Mucosa of stomach (tissue), 1 donor: ENCODE measurements around the gene HDLBP.
"Not testable (repeated sequence)": the region's sequence is repeated elsewhere in the genome, so short reads cannot be mapped to it uniquely, and the experiment has no call there.

ENCODE experiments used
- H3K27me3 ChIP-seq: one replicate; pipeline ENCODE4 v1.7.0; 2013; ENCODE audit warnings: mild to moderate bottlenecking, low read length; ENCODE audit not compliant: control insufficient read depth, insufficient read depth
- H3K36me3 ChIP-seq: one replicate; pipeline ENCODE4 v1.7.0; 2013; ENCODE audit warnings: low read length; ENCODE audit not compliant: control insufficient read depth, insufficient read depth
- H3K4me1 ChIP-seq: one replicate; pipeline ENCODE4 v1.7.0; 2013; ENCODE audit warnings: mild to moderate bottlenecking, low read length; ENCODE audit not compliant: control insufficient read depth, insufficient read depth
- H3K4me3 ChIP-seq: one replicate; pipeline ENCODE4 v1.7.0; 2013; ENCODE audit warnings: low read length
- H3K9ac ChIP-seq: one replicate; pipeline ENCODE4 v1.7.0; 2013; ENCODE audit warnings: mild to moderate bottlenecking, low read length, moderate library complexity
- H3K9me3 ChIP-seq: one replicate; pipeline ENCODE4 v1.7.0; 2013; ENCODE audit warnings: mild to moderate bottlenecking, low read length, moderate library complexity; ENCODE audit not compliant: control insufficient read depth
- donor health status: Pancreatic carcinoma.

HDLBP gene

GRCh38 chr2:241204010-241204384 lies 111.5 kb downstream of the HDLBP start:
- Histone ChIP-seq H3K36me3 (no peaks in the 10 kb centered on the region), H3K9ac (no peak overlapping the region), H3K4me3 (no peak overlapping the region), H3K9me3 (no peaks in the 10 kb centered on the region), H3K27me3 (no peaks in the 10 kb centered on the region), H3K4me1 (no peaks in the 10 kb centered on the region)

DNA sequence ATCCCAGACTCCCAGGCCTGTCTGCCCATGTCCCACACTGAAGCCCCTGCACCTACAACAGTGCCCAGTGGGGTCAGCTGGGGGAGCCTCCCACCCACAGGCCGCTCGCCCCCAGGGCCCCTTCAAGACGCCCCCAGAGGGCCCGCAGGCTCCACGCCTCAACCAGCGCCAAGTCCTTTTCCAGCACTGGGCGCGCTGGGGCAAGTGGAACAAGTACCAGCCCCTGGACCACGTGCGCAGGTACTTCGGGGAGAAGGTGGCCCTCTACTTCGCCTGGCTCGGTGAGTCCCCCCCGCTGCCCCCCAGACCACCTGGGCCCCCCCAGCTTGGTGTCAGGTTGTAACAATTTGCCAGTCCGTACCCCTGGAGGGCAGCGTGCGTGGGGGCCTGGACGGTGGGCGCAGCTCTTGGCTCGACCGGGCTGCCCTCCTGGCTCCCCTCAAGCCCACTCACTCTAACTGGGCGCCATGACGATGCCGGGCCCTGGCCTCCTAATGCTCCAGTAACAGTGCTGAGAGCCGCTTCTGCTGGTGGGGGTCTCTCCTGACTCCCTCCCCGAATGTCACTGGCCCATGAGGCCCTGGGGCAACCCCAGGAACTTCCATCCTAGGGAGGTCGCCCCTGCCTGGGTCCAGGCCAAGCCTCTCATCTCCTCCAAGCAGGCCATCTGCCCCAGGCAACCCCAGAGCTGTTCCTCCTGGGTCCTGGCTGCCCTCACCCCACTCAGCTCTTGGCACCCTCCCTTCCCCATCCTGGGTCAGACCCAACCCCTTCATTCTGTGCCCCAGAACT lies 112.1 kb downstream of the HDLBP start:
- no peaks in the 10 kb centered on the region for H3K36me3 ChIP-seq
- no peak overlapping the region for H3K9ac ChIP-seq
- no peaks in the 10 kb centered on the region for H3K4me1 ChIP-seq
- no peaks in the 10 kb centered on the region for H3K27me3 ChIP-seq
- no peaks in the 10 kb centered on the region for H3K9me3 ChIP-seq
- H3K4me3 ChIP-seq = no peak overlapping the region

- Histone ChIP-seq H3K9me3 (no peaks in the 10 kb centered on the region), H3K36me3 (no peaks in the 10 kb centered on the region), H3K9ac (no peak overlapping the region), H3K27me3 (no peaks in the 10 kb centered on the region), H3K4me3 (no peak overlapping the region), H3K4me1 (no peaks in the 10 kb centered on the region)
These were observed 112.8 kb downstream of the HDLBP start for GRCh38 chr2:241202681-241203080.

DNA sequence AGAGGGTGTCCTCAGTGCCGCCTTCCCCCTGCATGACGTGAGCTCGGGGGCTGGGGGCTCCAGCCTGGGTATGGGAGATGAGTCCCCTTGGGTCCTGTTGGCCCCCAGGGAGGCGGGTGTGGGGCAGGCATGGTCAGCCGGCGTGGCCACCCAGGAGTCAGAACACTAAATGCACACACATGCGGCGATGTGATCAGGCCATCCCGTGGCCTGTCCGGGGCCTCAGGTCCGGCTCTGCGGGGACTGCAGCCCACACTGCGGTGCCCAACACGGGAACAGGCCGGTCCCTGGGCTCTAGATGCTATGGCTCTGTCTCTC lies 113.2 kb downstream of the HDLBP start:
- Histone ChIP-seq H3K36me3 (no peaks in the 10 kb centered on the region), H3K4me3 (no peak overlapping the region), H3K27me3 (no peaks in the 10 kb centered on the region), H3K4me1 (no peaks in the 10 kb centered on the region), H3K9ac (no peak overlapping the region), H3K9me3 (no peaks in the 10 kb centered on the region)

DNA sequence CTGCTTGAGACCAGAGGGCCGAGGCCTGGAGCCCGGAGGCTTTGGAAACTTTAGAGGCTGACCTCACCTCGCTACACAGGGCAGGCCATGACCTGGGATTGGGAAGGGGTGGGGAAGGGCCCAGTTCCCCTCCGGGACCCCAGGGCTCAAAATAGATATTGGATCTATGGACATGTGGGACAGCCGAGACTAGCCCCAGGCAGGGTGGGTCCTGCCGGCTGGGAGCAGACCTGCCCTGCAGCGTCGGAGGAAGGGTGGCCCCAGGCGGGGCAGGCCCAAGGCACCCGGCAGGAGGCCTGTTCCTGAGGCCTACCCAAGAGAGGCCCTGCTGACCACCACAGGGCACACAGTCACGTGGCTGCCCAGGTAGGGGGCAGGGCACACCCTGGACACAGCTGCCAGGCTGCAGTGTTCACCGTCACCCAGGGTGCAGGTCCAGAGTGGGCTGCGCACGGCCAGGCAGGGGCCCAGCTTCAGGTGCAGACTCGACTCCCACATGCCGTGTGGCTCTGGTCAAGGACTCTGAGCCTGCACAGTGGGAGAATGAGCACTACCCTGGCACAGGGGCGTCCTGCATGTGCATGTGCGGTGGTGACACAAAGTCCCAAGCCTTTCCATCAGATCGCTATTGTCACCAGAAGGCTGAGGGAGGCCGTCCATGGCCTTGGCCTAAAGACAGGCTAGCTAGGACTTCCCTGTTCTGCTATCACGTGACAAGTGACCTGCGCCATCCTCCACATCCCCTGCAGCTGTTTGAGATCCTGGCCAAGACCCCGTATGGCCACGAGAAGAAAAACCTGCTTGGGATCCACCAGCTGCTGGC lies 113.8 kb downstream of the HDLBP start:
- Histone ChIP-seq H3K9ac (no peak overlapping the region), H3K36me3 (no peaks in the 10 kb centered on the region), H3K27me3 (no peaks in the 10 kb centered on the region), H3K4me1 (no peaks in the 10 kb centered on the region), H3K9me3 (no peaks in the 10 kb centered on the region), H3K4me3 (no peak overlapping the region)

DNA sequence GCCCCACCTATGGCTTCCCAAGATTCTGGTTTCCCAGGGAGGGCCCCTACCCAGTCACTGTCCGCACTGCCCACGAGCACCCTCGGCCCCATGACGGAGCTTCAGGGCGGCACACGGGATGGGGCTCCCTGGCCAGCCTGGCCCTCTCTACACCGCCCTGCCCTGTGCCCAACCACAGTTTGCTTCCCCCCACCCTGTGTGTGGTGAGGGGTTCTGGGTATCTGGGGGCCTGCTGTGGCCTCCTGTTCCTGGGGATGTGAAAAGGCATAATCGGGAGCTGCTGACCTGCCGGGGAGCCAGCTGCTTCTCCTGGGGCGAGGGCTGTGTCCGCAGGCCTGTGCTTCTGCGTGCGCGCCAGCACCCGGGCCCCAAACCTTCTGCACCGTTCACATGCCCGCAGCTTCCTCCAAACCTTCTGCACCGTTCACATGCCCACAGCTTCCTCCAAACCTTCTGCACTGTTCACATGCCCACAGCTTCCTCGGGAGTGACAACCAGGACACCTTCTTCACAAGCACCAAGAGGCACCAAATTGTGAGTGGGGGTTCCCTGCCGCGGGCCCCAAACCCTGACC lies 114.6 kb downstream of the HDLBP start:
- no peaks in the 10 kb centered on the region for H3K27me3 ChIP-seq
- no peaks in the 10 kb centered on the region for H3K36me3 ChIP-seq
- no peak overlapping the region for H3K9ac ChIP-seq
- H3K4me3 ChIP-seq = no peak overlapping the region
- no peaks in the 10 kb centered on the region for H3K4me1 ChIP-seq
- no peaks in the 10 kb centered on the region for H3K9me3 ChIP-seq

DNA sequence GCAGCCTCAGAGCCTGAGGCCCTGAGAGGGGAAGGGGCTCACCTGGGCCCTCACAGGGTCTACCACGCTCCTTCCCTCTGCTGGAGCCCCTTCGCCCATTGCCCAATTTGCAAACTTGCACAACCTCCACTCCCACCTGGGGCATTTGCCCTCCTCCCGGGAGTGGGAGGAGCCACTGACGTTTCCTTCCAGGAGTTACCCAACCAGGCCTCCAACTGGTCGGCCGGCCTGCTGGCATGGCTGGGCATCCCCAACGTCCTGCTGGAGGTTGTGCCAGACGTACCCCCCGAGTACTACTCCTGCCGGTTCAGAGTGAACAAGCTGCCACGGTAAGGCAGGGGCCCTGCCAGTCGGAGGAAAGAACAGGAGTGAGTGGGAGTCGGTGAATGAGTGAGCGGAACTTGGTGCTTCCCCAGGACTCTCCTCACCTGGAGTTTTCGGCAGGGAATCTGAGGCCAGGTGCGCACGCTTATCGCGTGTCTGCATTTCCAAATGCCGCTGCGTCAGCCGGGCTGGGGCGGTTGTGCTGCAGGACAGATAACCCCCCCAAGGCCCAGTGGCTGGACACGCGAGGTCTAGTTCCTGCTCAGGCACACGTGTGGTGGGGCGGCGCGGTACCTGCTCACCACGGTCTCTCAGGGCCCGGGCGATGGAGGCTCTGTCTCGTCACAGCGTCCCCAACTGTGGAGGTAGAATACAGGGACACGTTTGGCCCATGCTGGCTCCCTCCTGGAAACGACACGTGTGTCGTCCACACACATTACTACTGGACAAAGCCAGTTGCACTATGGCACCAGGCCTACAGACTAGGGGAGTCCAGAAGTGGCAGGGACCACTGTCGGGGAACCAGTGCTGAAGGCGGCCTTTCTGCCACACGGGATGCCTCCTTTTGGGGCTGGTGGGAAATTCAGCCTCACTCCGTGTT lies 115.3 kb downstream of the HDLBP start:
- Histone ChIP-seq H3K9me3 (no peaks in the 10 kb centered on the region), H3K9ac (no peak overlapping the region), H3K36me3 (no peaks in the 10 kb centered on the region), H3K4me1 (no peaks in the 10 kb centered on the region), H3K4me3 (no peak overlapping the region), H3K27me3 (no peaks in the 10 kb centered on the region)

DNA sequence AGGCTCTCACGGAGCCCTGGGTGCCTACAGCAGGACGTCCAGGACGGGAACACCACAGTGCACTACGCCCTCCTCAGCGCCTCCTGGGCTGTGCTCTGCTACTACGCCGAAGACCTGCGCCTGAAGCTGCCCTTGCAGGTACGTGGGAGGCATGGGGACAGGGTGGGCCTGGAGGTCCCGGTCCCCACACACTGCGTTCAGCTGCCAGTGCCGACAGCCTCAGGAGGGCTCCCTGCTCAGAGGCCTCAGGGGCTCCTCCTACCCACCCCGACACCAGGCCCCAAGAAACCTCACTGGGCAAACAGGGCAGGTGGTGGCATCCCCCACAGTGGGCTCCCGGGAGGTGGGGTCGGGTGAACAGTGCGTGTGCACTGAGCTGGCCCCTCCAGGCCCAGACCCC lies 116.2 kb downstream of the HDLBP start:
- H3K9me3 ChIP-seq = no peaks in the 10 kb centered on the region
- H3K4me3 ChIP-seq = no peak overlapping the region
- no peak overlapping the region for H3K9ac ChIP-seq
- no peaks in the 10 kb centered on the region for H3K4me1 ChIP-seq
- no peaks in the 10 kb centered on the region for H3K36me3 ChIP-seq
- H3K27me3 ChIP-seq = no peaks in the 10 kb centered on the region

- Histone ChIP-seq H3K27me3 (no peaks in the 10 kb centered on the region), H3K4me1 (no peaks in the 10 kb centered on the region), H3K9ac (no peak overlapping the region), H3K4me3 (no peak overlapping the region), H3K36me3 (no peaks in the 10 kb centered on the region), H3K9me3 (no peaks in the 10 kb centered on the region)
These were observed 116.8 kb downstream of the HDLBP start for GRCh38 chr2:241198381-241199279.

DNA sequence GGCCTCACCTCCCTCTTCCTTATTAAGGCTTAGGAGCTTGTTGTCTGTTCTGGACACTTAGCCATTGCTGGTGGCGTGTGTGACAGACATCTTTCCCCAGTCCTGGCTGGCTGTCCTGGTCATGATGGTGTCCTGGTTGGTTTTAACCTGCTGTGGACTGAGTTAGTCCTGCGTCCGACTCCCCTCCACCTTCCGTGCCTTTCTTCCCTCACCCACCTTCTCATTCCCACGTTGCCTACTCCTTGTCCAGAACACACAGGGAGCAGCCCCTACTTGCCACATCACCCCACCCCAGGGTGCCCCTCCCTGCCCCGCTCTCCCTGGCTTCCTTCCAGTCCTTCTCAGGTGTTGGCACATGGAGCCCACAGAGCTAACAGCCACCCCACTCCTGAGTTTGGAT lies 117.5 kb downstream of the HDLBP start:
- Histone ChIP-seq H3K4me3 (no peak overlapping the region), H3K36me3 (no peaks in the 10 kb centered on the region), H3K27me3 (no peaks in the 10 kb centered on the region)

DNA sequence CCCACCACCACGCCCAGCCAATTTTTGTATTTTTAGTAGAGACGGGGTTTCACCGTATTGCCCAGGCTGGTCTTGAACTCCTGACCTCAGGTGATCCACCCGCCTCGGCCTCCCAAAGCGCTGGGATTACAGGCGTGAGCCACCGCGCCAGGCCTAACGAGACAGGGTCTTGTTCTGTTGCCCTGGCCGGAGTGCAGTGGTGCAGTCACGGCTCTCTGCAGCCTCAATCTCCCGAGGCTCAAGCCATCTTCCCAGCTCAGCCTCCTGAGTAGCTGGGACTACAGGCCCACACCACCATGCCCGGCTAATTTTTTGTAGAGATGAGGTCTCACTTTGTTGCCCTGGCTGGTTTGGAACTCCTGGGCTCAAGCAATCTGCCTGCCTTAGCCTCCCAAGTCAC lies 118.2 kb downstream of the HDLBP start:
- H3K4me3 ChIP-seq, H3K9ac ChIP-seq, H3K27me3 ChIP-seq, H3K36me3 ChIP-seq, H3K4me1 ChIP-seq, H3K9me3 ChIP-seq: not testable (repeated sequence)

More for the DNA sequence above, 117.5 kb downstream of the HDLBP start:
- Histone ChIP-seq H3K9ac (no peak overlapping the region), H3K9me3 (no peaks in the 10 kb centered on the region), H3K4me1 (peaks cover 2% of the 10 kb centered on the region)
